OCI-LY3 (cell line): ENCODE measurements around the gene GDPD5.

Experiments
- H2AFZ ChIP-seq: fragments of 200-600, 300-600 bp; shearing (Covaris generic); 2 replicates; pipeline ENCODE4 v1.6.0; 2014; ENCODE audit warnings: antibody characterized with exemption, low read depth, low read length
- H3K27ac ChIP-seq: fragments of 200-600, 300-600 bp; sonication (generic); 2 replicates; pipeline ENCODE4 v1.5.1; 2014; ENCODE audit warnings: mild to moderate bottlenecking, low read length, moderate library complexity, mixed read lengths
- H3K27me3 ChIP-seq: fragments of 200-600, 300-600 bp; sonication (generic); 2 replicates; pipeline ENCODE4 v1.6.1; 2014; ENCODE audit warnings: low read depth, low read length, mixed read lengths
- H3K36me3 ChIP-seq: fragments of 200-600, 300-600 bp; sonication (generic); replicated peaks from 2 replicates; pipeline ENCODE3; 2014; ENCODE audit warnings: low read depth, low read length, mixed read lengths
- H3K4me1 ChIP-seq: fragments of 300-600, 200-600 bp; sonication (generic); 2 replicates; pipeline ENCODE4 v1.6.1; 2014; ENCODE audit warnings: low read length, mixed read lengths
- H3K4me2 ChIP-seq: fragments of 200-600, 300-600 bp; sonication (generic); 2 replicates; pipeline ENCODE4 v1.6.1; 2014; ENCODE audit warnings: low read length, mixed read lengths
- H3K4me3 ChIP-seq: fragments of 300-600, 200-600 bp; sonication (generic); 2 replicates; pipeline ENCODE4 v1.5.1; 2014; ENCODE audit warnings: antibody characterized with exemption, mild to moderate bottlenecking, low read length, moderate library complexity
- H3K79me2 ChIP-seq: fragments of 300-600, 200-600 bp; shearing (Covaris generic); 2 replicates; pipeline ENCODE4 v1.6.1; 2014; ENCODE audit warnings: mild to moderate bottlenecking, low read length, mixed read lengths
- H3K9ac ChIP-seq: fragments of 300-600, 200-600 bp; shearing (Covaris generic); 2 replicates; pipeline ENCODE4 v1.6.0; 2014; ENCODE audit warnings: mild to moderate bottlenecking, low read length, moderate library complexity
- H3K9me3 ChIP-seq: fragments of 200-600, 300-600 bp; shearing (Covaris generic); 2 replicates; pipeline ENCODE4 v1.6.1; 2014; ENCODE audit warnings: low read length, mixed read lengths; ENCODE audit not compliant: insufficient read depth
- H4K20me1 ChIP-seq: fragments of 200-600, 300-600 bp; sonication (generic); 2 replicates; pipeline ENCODE4 v1.6.1; 2016; ENCODE audit warnings: low read length, mixed read lengths; ENCODE audit not compliant: insufficient read depth
- EZH2phosphoT487 ChIP-seq: fragments of 200-600 bp; shearing (Covaris generic); IDR thresholded peaks from 2 replicates; pipeline ENCODE4 v1.6.1; 2018; ENCODE audit warnings: antibody characterized with exemption, mixed run types, low read depth
- TF ChIP-seq, protein P1 (sequence below): fragments of 200-600, 300-600 bp; sonication (generic); IDR thresholded peaks from 2 replicates; pipeline ENCODE4 v1.5.1; 2014; ENCODE audit warnings: antibody characterized with exemption, low read length, low read depth

The GDPD5 gene

DNA sequence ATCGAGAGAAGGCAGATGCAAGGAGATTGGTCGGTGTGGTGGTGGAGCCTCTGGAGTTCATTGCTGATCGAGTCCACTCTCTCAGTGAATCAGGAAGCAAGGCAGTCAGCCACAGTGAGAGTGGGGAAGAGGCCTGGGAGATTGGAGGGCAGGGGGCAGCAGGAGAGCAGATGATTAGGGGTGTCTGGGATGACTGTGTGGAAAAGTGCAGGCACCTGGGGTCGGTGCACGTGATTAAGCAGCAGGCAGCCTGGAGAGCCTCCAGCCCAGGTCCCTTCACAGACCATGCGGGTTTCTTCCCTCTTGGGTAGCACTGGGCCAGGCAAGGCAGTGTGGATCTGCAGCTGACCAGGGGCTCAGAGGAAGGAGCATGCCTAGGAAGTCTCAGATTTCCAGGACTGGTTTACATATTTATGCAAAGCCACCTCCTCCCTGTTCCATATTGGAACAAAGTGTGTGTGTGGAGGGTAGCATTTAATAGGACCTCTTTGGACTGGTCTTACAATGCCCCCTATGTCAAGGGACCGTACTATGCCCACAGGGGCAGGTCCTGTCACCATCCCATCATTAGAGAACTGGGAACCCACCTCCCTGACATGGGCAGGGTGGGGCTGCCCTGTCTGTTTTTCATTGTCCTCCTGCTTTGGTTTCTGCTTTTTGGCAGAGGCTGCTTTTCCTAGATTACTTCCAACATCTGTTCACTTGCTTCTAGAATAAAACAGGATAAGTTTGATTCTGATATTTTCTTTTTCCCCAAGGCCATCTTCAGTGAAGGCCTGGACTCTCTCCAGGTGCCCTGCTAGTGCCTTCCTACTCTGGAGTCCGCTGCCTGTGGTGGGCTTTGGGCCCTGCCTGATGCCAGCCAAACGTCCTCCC lies 14.0 kb upstream of the GDPD5 start:
- Histone ChIP-seq H2AFZ (no peak overlapping the region), H3K9ac (no peak overlapping the region), H4K20me1 (no peaks in the 10 kb centered on the region), H3K4me2 (no peak overlapping the region), H3K36me3 (no peaks in the 10 kb centered on the region), H3K27me3 (peaks cover 21% of the 10 kb centered on the region; the same call in 1 of the 2 replicates), H3K9me3 (no peaks in the 10 kb centered on the region), H3K27ac (no peak overlapping the region), H3K4me1 (peaks cover 27% of the 10 kb centered on the region), H3K79me2 (no peaks in the 10 kb centered on the region), H3K4me3 (no peak overlapping the region)
- no peak for TF ChIP-seq EZH2phosphoT487
- TF ChIP-seq, protein P1, sequence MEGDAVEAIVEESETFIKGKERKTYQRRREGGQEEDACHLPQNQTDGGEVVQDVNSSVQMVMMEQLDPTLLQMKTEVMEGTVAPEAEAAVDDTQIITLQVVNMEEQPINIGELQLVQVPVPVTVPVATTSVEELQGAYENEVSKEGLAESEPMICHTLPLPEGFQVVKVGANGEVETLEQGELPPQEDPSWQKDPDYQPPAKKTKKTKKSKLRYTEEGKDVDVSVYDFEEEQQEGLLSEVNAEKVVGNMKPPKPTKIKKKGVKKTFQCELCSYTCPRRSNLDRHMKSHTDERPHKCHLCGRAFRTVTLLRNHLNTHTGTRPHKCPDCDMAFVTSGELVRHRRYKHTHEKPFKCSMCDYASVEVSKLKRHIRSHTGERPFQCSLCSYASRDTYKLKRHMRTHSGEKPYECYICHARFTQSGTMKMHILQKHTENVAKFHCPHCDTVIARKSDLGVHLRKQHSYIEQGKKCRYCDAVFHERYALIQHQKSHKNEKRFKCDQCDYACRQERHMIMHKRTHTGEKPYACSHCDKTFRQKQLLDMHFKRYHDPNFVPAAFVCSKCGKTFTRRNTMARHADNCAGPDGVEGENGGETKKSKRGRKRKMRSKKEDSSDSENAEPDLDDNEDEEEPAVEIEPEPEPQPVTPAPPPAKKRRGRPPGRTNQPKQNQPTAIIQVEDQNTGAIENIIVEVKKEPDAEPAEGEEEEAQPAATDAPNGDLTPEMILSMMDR: no peak

DNA sequence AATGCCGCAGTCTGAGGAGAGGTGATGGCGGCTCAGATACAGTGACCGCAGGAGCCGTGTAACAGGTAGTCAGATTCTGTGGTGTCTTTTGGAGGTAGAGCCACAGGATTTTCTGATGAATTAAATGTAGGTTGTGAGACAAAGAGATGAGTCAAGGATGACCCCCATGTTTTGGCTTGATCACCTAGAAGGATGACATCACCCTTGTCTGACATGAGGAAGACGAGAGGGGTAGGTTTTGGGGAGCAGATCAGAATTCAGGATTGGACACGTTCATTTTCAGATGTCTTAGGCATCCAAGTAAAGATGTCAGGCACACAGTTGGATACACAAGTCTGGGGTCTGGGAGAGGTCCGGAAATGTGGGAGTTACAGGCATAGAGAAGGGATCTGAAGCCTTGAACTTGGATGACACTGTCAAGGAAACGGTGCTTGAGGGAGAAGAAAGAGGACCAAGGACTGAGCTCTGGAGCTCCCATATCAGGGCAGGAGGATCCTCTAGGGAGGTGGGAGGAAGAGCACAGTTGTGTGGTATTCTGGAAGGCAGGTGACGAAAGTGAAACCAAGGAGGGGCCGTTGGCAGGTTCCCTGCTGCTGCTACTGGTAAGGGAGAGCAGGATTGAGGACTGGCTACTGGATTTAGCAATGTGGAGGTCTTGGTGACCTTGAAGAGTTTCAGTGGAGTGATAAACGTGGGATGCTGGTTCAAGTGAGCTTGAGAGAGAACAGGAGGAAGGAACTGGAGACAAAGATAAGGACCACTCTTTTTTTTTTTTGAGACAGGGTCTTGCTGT lies 12.6 kb upstream of the GDPD5 start:
- Histone ChIP-seq H2AFZ (no peak overlapping the region), H3K79me2 (no peaks in the 10 kb centered on the region), H3K4me2 (no peak overlapping the region), H3K4me3 (no peak overlapping the region), H3K9ac (no peak overlapping the region), H3K36me3 (no peaks in the 10 kb centered on the region), H4K20me1 (no peaks in the 10 kb centered on the region), H3K27me3 (peaks cover 29% of the 10 kb centered on the region; the same call in 1 of the 2 replicates), H3K9me3 (no peaks in the 10 kb centered on the region), H3K4me1 (peaks cover 38% of the 10 kb centered on the region), H3K27ac (no peak overlapping the region)
- TF ChIP-seq, protein P1: no peak
- TF ChIP-seq EZH2phosphoT487: no peak

DNA sequence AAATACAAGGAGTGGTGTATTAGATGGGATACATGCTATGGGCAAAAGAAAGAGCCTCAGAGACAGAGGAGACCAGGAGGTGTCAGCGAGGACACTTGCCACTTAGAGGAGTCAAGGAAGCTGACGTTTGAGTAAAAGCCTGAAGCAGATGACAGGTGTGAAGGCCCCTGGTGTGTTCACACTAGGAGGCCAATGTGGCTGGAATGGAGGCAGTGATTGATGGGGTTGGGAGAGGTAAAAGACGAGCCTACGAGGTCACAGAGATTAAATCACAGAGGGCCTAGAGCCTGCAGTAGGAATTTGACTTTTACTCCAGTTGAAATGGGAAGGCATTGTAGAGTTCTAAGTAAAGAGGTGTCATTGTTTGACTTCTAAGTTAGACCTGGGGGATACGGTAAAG lies 12.0 kb upstream of the GDPD5 start:
- H3K4me1 ChIP-seq: peaks cover 38% of the 10 kb centered on the region
- TF ChIP-seq, protein P1: no peak
- no peak for TF ChIP-seq EZH2phosphoT487

More for the DNA sequence above, 12.0 kb upstream of the GDPD5 start:
- no peak overlapping the region for H3K27ac ChIP-seq
- no peaks in the 10 kb centered on the region for H3K36me3 ChIP-seq
- H3K4me2 ChIP-seq: peak overlapping the region; percentile 66
- peak overlapping the region; percentile 53 for H2AFZ ChIP-seq
- no peaks in the 10 kb centered on the region for H3K9me3 ChIP-seq
- H3K9ac ChIP-seq: peak overlapping the region; percentile 15; the same call in 1 of the 2 replicates
- peaks cover 29% of the 10 kb centered on the region; the same call in 1 of the 2 replicates for H3K27me3 ChIP-seq
- H3K4me3 ChIP-seq: peak overlapping the region; percentile 59
- no peaks in the 10 kb centered on the region for H4K20me1 ChIP-seq
- H3K79me2 ChIP-seq: no peaks in the 10 kb centered on the region
